Activated T-cell treated with anti-CD3 and anti-CD28 coated beads, Interleukin-2, amount 50 U/mL, for 1 hour (primary cell): ENCODE data around the gene EML4.
"Not testable (repeated sequence)": the region's sequence is repeated elsewhere in the genome, so short reads cannot be mapped to it uniquely, and the experiment has no call there.

Experiments
- DNase-seq: peaks from one replicate; pipeline ENCODE4 v3.0.0-alpha.2; 2020

EML4 gene, protein sequence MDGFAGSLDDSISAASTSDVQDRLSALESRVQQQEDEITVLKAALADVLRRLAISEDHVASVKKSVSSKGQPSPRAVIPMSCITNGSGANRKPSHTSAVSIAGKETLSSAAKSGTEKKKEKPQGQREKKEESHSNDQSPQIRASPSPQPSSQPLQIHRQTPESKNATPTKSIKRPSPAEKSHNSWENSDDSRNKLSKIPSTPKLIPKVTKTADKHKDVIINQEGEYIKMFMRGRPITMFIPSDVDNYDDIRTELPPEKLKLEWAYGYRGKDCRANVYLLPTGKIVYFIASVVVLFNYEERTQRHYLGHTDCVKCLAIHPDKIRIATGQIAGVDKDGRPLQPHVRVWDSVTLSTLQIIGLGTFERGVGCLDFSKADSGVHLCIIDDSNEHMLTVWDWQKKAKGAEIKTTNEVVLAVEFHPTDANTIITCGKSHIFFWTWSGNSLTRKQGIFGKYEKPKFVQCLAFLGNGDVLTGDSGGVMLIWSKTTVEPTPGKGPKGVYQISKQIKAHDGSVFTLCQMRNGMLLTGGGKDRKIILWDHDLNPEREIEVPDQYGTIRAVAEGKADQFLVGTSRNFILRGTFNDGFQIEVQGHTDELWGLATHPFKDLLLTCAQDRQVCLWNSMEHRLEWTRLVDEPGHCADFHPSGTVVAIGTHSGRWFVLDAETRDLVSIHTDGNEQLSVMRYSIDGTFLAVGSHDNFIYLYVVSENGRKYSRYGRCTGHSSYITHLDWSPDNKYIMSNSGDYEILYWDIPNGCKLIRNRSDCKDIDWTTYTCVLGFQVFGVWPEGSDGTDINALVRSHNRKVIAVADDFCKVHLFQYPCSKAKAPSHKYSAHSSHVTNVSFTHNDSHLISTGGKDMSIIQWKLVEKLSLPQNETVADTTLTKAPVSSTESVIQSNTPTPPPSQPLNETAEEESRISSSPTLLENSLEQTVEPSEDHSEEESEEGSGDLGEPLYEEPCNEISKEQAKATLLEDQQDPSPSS

DNA sequence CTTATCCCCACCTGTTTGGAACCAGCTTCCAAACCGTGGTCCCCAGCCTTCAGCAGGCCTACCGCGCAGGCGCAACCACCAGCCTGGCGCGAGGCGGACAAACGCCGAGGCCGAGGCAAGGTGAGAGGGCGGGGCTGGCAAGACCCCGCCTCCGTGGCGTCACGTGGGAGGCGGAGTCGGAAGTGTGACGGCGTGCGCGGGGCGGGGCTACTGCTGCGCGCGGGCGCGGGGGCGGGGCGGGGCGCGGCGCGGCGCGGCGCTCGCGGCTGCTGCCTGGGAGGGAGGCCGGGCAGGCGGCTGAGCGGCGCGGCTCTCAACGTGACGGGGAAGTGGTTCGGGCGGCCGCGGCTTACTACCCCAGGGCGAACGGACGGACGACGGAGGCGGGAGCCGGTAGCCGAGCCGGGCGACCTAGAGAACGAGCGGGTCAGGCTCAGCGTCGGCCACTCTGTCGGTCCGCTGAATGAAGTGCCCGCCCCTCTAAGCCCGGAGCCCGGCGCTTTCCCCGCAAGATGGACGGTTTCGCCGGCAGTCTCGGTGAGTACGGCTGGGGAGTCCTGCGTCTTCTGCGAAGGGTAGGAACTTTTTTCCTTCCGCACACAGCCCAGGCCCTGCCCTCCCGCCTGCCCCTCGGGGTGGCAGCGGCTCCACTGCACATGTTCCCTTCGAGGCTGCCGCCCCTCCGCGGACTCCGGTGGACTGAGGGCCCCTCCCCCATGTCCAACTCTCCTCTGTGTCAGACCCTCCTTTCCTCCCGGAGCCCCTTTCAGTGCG is at the start of gene EML4:
Gene EML4, plus strand, starts transcription at position 254 of the 774 bp plus-strand sequence. Its CDS starts 259 bp downstream, at position 513.
- peak; percentile 96 for DNase-seq

DNA sequence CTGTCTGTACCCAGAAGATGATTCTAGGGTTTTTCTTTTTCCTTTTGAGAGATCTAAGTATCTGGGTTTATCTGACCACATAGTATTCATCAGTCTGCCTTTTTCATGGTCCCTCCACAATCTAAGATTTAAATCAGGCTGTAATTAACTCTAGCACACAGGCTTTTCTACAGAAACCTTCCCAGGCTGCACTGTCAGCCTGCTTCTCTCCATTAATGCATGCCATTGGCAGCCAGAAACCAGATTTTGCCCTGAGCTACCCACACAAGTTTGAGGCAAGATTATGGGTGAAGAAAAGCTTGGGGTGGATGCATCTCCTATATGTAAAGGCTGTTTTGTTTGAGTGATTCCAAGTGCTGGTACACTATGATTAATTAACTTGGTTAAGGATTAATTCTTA is 45.7 kb upstream of the EML4 start:
- DNase-seq, result no peak

DNA sequence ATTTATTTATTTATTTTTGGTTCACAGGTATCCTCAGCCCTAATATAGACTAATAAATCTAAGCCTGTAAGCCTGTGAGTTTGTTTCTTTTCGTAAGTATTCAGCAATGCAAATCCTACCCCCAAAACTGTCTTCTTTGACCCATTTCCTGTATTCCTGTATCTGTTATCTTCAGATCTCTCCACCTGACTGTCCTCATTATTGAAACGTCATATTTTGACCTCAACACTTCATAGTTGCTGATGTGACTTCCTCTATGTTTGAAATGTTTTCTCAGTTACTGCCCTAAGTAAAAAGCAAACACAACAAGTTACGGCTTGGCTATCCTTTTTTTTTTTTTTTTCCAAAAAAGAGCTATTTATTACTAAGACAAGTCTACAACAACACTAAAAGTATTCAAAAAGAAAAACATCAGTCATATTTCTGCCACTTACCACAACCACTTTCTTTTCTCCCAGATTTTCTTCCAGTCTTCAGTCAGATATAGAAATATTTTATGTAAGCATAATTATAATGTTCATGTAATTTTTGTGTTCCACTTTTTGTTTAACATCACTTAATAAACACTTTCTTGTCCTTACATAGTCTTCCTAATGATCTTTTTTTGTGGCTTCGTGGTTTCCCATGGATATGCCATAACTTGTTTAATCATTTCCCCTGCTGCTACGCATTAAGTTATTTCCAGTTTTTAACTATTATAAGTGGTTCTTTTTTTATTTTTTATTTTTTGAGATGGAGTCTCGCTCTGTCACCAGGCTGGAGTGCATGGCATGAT is 45.0 kb upstream of the EML4 start:
- DNase-seq, result no peak

DNA sequence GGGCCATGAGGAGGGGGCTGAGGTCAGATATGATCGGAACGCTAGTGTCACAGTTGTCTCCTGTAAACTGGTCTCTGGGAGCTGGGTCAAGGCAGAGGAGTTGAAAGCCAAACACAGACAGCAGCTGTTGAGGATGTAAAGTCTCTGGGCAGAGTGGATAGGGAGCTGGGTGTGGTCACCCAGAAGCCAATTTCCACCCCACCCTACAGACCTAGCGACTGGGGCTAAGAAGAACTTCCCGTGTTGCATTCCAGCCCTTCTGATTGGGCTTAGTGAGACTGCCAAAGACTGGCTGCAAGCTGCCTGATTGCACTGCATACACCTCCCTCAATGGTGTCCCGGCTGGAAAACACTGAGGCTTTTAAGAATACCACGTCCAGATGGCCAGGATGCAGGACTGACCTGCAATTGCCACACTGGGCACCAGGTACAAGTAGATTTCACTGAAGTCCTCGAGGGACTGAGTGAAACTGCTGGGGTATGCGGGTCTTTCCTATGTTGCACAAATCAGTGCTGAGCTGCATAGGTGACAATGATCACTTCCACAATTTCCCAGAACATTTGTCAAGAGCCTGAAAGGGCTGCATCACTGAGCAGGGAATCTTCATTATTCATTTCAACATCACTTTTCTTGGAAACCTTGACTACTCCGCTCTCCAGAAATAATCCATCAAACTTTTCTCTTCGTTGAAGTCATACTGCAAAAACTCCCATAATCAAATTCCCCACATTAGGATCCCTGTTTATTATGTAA is 43.1 kb upstream of the EML4 start:
- DNase-seq, result no peak

DNA sequence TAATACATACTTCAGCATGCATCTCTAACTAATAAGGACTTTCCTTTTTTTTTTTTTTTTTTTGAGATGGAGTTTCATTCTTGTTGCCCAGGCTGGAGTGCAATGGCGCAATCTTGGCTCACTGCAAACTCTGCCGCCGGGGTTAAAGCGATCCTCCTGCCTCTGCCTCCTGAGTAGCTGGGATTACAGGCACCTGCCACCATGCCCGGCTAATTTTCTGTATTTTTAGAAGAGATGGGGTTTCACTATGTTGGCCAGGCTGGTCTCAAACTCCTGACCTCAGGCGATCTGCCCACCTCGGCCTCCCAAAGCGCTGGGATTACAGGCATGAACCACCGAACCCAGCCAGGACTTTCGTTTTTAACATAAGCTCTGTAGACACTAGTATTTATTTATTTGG is 42.3 kb upstream of the EML4 start:
- not testable (repeated sequence) for DNase-seq

DNA sequence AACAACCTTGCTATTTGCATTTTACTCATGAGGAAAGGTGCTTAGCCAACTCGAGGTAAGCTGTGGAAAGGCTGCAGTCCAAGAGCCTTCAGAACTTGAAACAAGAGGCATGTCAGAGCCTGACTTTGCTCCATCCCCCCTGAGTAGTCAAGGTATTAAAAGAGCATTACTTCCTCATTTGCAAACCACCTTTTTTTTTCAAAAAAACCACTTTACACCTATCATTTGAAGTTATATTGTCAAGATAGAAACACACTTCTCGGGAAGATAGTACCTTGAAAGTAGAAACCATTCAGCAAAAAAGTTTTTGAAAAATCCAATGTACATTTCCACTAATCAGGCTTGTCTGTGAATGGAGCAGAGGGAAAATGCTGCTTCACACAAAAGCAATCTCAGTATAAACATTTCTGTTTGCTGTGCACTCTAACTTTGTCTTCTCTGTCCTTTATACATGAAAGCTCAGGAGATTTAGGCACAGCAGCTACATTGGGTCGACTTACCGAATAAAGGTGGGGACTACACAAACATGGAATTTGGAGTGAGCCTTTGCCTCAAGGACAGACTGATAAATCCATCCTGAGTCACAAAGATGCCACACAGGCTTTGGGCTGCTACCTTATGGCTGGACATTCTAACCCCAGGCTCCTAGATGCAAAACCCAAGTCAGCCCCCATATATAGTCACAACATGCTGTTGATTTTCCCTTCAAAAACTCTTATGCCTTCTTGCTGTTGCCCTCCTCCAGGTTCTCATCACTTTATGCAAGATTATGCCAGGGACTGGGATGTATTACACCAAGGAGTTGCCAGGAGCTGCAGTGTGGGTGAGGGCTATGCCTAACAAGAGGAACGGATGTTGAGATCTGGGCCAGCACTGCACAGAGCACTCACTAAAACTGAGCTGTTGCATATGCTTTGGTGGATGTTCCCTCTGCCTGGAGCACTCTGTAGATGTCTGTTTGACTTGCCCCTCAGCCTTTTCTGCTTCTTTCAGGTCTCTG is 41.4 kb upstream of the EML4 start:
- no peak for DNase-seq

DNA sequence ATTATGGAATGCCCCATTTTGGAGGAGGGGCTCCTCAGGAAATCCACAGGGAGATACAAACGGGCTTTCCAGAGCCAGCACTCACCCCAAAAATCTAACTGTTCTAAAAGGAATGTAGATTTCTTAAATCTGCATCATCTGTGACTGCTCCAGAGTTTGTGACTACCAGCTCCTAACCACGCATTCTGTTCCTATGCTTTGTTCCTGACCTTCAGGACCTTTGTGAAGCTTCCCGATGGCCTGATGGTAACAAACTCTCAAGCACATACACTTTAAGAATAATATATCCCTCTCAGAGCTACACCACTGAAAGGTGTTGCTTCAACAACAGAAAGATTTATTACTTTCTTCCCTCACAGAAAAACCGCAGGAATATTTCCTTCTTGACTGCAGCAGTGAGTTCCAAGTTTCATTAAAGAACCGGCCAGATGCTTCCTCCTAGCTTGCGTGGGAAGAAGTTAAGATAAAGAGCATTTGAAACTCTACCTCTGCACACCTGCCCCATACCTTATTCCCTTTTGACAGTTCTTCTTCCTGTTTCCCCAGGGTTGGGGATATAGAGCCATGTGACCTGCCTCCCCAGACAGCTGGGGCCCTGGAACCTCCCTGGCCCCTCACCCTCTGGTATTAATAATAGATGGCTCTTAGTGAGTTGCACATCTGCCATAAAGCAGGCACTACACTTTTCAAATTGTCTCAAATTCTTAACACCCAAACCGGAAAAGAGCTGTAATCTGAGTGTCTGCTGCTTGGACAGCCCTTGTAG is 40.2 kb upstream of the EML4 start:
- DNase-seq, result no peak

DNA sequence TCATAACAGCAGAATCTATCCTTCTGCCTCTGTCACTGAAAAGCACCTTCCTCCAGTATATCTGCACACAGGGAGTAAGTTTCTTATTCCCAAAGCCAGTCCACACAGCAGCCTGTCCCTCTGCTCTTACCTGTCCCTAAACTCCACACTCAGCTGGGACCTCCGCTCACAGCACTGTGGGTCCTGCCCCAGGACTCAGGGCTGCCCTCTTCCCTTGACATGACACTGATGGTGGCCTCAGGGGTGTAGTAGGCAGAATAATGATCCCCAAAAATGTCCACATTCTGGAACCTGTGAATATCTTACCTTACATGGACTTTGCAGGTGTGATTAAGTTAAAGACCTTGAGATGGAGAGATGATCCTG is 39.7 kb upstream of the EML4 start:
- no peak for DNase-seq

DNA sequence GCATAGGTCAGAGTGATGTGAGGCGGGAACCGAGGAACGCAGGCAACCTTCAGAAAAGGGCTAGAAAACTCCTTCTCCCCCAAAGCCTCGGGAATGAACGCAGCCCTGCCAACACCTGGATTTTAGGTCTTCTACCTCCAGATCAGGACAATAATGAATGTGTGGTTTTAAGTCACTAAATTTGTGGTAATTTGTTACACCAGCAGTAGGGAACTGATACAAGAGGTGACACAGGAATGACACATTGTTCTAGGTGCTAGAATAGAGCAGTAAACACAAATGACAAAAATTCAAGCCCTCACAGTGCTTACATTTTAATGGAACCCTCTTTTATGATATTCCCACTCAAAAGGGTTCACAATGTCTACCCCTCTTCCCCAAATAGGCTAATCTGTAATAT is 39.2 kb upstream of the EML4 start:
- DNase-seq, result no peak

DNA sequence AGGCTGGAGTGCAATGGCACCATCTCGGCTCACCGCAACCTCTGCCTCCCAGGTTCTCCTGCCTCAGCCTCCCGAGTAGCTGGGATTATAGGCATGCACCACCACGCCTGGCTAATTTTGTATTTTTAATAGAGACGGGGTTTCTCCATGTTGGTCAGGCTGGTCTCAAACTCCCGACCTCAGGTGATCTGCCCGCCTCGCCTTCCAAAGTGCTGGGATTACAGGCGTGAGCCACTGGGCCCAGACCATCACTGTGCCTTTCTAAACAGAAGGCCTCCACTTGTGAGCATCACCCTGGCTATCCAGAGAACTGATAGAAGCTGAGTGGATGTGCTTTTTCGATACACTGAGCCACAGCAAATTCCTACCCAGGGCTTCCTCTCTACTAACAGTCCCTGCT is 38.3 kb upstream of the EML4 start:
- not testable (repeated sequence) for DNase-seq

DNA sequence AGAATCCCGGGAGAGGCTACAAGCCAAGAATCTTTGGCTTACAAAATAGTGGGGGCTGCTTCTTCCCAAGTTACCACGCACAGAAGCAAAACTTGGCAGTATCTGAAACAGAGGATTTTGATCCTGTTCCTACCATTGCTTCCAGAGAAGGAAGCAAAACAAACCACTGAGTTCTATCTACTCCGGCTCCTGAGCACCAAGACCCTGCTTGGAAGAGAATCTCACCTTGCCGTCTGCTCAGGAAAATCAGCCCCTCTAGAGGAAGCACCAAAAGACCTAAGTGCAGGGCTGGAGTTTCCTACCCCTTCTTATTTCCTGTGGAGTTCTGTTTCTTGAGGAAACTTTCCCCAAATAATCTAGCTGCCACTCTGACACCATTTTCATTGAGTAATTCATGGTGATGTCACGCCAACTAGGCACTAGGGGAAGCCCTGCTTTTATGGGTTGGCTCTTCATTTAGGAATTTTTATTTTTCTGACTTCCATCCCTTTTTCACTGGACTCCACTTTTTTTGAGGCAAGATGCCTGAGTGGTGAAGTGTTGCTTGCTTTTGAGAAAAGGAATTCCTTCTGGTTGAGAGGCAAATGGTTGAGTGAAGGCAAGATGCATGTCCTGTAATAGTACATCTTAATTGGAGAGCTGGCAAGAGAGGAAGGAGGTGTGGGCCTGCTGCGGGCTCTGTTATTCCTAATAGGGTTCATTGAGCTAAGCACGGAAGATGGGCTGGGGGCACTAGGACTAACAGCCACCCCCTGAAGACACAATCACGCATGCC is 36.8 kb upstream of the EML4 start:
- no peak for DNase-seq

DNA sequence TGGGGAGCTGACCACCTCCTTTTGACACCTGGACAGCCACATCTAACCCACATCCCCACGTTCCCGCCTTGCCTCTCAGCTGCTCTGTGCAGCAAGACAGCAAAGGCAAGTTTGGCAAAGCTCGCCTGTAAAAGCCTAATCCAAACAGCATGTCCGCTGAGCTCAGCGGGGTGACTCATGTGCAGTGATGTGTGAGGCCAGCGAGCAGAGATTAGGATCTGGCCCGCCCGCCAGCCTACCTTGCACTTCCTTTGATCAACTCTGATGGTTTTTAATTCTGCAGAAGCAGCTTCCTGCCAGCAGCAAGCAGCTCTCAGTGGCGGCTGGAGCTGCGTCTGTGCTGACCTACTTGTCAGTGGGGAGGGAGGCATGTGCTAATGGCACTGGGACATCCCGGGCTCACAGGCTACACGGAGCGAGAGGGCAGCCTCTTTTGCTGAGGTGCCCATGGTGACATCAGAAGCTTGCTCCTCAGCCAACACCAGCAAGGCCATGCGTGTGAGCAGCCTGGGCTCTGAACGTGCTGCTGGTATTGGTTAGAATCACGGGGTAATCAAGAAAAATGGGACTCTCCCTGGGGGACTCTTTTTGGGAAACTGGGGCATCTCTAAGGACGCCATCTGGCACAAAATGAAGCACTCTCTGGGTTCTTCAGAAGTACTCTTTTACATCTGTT is 36.0 kb upstream of the EML4 start:
- peak; percentile 87 for DNase-seq

DNA sequence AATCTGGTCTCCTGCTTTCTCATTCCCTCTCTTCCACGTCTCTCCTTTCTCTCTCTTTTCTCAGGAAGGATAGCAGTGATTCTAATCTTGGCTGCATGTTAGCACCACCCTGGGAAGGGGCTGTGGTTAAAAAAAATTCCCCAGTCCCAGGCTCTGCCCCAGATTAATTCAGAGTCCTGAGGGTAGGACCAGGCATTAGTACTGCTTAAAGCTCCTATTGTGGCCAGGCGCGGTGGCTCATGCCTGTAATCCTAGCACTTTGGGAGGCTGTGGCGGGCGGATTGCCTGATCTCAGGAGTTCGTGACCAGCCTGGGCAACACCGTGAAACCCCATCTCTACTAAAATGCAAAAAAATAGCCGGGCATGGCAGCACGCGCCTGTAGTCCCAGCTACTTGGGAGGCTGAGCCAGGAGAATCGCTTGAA is 35.4 kb upstream of the EML4 start:
- DNase-seq, result no peak

DNA sequence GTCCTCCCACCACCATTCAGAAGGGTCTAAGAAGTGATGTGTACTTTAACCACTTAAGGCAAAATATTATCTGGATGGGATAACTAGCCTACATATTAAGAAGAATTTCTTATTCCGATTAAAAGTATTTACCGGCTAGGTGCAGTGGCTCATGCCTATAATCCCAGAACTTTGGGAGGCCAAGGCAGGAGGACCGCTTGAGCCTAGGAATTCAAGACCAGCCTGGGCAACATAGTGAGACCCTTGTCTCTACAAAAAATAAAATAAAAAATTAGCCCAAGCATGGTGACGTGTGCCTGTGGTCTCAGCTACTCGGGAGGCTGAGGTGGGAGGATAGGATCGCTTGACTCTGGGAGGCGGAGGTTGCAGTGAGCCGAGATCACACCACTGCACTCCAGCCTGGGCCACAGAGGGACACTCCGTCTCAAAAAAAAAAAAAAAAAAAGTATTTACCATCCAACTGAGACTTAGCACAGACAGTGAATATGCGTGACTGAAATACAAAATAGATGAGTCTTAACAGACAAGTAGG is 34.7 kb upstream of the EML4 start:
- not testable (repeated sequence) for DNase-seq

DNA sequence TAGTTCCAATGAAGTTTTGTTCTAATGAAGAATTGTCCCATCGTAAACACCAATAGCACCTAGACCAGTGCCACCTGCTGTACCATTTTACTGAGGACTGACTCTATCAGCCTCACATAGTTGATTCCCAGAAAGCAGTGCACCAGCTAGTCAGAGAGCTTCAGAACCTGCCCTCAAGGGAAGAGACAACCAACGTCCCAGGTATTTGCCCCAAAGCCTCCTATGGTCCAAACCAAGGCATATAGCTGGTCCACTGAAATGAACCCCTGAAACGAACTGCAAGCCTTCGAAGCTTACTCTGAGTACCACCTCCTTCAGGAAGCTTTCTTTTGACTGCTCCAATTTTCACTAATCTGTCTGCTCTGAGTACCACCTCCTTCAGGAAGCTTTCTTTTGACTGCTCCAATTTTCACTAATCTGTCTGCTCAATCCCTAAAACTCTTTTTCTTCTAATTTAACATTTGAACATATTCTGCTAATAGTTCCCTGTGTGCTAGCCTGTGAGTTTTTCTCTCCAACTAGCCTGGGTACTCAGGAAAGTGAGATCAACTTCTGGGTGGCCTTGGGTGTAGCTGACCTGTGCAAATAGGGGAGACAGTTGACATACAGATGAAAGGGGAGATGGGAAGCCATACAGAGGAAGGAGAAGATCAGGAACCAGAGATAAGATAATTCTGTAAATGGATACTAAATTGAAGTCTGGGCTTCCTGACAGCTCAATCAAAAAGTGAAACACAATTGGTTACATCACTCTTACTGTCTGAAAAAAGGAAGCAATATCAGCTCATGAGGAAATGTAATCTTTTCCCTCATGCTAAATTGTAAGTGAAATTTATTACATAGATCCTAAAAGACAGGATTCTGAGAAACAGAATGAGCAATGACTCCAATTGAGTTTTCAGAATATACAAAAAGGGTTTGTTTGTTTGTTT is 33.5 kb upstream of the EML4 start:
- no peak for DNase-seq

DNA sequence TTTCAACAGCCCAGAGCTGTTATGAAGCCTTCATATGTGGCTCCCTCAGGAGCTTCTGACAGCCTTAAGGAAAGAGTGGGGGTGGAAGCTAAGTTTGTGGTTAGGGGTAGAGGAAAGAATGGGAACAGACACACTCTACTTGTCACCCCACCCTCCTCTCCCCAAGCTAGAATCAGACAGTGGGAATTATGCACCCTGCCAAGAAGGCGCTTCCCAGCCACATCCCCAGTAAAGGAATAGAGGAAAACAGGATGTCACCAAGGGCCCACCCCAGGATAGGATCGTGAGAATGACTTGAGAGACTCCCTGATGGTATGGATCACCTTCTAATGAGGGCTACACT is 32.4 kb upstream of the EML4 start:
- no peak for DNase-seq
